MM.1S (cell line): ENCODE results near the gene PRSS33.

Source experiments
- CTCF ChIP-seq: fragments of 300-600 bp; sonication (generic); IDR thresholded peaks from 2 replicates; pipeline ENCODE4 v1.5.1; 2016; ENCODE audit warnings: antibody characterized with exemption, low read length, mixed read lengths
- EZH2 ChIP-seq: fragments of 300-600 bp; sonication (generic); optimal IDR thresholded peaks from 2 replicates; pipeline ENCODE3; 2017; ENCODE audit warnings: low read depth, mild to moderate bottlenecking, antibody characterized with exemption, low read length, mixed read lengths

- TF ChIP-seq EZH2: no peak
- no peak for TF ChIP-seq CTCF
Observed at GRCh38 chr16:2762711-2763110, 24.6 kb downstream of the PRSS33 start.
